ENCODE measurements around the gene UNC13C.

Gene UNC13C

GRCh38 chr15:54576298-54576935 lies 598.2 kb downstream of the UNC13C start:
- DNase-seq: no peak

- DNase-seq: no peak
Observed at GRCh38 chr15:54577476-54578250, 599.4 kb downstream of the UNC13C start.

DNA sequence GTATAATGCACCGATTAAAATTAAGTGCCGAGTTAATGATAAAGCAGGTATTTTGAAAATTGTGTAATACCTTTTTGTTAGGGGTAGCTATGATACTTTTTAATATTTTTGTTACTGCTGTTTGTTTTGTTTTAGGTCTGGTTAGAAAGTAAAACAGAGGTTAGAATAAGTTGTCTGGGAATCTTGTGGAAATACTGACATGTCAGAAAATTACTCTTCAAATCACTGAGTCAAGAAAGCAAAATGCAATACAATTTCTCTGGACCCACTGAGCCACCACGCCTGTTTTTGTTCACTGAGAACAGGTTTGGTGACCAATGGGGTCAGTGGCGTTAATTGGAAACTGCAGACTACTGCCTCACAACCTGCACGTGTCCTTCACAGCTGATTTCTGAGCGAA lies 601.6 kb downstream of the UNC13C start:
- no peak for DNase-seq

DNA sequence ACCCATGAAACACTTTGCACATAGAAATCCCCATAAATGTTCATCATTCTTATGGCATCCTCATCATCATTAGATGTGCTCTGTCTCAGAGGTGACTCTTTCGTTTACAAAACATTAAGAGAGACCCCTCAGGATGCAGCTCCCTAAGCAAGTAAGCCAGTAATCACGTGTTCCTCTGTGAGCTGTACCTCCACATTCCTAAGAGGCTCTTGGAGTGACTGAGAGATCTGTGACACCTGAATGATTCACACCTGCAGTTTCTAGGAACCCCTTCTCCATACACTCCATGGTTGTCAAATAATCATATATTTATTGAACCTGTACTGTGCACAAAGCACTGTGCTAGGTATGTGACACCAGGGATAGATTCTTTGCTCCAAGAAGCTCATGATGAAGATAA lies 602.4 kb downstream of the UNC13C start:
- no peak for DNase-seq

DNA sequence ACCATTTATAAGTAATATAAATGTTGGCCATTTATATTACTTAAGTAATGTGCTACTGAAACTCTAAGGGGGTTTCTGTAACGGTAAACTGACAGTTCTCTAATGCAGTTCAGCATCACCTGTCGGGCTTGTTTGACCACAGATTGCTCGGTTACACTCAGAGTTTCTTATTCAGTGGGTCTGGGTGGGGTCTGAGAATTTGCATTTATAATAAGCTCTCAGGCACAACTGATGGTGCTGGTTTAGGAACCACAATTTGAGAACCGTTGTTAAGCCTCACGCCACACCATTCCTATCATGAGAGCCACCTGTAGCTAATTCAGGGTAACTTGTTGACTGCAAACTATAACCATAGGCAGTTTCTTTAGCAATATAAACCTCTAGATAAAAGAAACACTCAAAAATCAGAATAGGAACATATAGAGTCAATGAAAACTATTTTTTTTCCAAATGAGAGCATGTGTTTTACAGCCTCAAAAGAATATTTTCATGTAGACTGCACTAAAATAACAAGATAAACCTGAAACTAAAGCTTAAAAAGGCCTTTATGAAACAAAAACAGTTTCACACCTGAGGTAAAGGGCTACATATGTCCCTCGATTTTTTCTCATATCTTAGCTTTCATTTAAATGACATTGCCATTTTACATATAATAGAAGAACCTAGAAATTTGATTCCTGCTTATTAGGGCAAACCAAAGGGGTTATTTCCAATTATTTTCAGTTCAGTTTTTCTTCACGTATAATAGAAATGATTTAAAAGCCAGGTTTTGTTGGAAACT lies 604.8 kb downstream of the UNC13C start:
- no peak for DNase-seq

- no peak for DNase-seq
Observed at GRCh38 chr15:54585063-54585462, 606.8 kb downstream of the UNC13C start.

- no peak for DNase-seq
Observed at GRCh38 chr15:54594115-54594514, 615.9 kb downstream of the UNC13C start.

DNA sequence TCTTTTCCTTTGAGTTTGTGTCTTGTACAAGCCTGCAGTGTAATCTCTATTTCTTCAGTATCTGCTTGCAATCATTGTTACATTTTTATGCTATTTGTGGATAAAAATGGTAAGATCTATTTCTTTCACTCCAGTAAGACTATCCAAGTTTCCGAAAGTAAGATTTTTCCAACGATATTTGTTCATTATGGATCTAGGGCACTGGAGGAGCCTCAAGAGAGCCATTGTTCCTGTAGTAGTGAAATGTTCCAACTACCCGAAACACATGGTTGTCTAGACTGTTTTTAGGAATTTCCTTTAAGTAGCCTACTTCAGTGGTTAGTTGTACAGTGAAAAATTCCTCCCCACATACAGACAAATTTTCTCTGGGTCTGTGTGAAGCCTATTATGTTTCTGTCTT lies 621.1 kb downstream of the UNC13C start:
- DNase-seq: no peak

DNA sequence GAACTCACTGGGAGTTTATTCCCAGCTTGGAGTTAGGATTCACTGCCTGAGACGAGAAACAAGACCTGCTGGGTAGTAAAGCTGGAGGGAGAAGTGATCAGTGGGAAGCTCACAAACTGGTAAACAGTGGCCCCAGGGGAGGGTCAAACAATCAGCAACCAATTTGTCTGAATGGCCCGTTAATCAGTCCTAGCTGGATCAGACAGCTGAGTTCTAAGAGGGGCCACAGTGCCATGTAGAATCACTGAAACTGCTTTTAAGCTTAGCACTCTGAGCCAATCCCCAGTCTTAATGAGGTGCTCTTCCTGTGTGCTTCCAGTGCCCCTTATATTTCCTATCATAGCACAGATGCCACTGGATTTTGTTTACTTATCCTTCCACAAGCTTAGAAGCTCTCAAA lies 626.8 kb downstream of the UNC13C start:
- DNase-seq: no peak

GRCh38 chr15:54605556-54605955 lies 627.3 kb downstream of the UNC13C start:
- DNase-seq: no peak

DNA sequence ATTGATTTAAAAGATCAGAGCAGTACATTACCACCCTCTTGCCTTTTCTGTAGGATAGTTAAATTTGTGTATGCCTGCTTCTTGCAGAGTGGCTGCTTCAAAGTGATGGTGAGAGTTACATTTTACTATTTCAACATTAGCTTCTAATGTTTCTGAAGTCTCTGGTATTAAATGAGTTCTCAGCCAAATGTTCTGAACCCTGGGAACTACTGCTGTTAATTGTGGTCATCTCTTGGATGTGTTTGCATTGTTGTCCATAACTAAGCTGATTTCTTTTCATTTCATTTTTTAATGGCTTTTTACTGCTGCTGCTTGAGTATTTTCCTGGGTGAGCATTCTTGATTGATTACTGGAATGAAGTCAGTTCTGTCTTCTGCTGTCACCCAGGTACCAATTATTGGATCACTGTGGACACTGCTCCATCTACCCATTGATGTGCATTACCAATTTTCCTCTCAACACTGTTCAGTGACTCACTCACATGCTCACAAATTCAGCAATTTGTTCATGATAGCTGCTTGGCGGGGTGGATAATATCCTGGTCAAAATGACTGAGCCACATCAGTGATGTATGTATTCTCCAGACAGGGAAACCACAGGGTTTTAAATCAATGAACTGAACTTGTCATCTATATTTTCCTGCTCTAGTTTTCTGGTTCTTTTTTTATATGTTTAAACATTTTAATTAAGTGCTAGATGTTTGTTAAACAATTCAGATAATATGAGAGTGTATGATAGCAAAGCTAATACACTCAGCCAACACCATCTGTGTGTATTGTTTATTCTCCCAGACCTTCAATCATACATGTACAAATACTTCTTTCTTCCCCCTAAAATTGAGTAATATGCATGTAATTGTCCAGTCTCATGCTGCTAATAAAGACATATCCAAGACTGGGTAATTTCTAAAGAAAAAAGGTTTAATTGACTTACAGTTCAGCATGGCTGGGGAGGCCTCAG lies 630.9 kb downstream of the UNC13C start:
- DNase-seq: no peak

- DNase-seq: no peak
Observed at GRCh38 chr15:54618120-54618519, 639.9 kb downstream of the UNC13C start.

GRCh38 chr15:54619180-54619579 lies 640.9 kb downstream of the UNC13C start:
- DNase-seq: no peak

- no peak for DNase-seq
Observed at GRCh38 chr15:54620916-54621315, 642.7 kb downstream of the UNC13C start.

DNA sequence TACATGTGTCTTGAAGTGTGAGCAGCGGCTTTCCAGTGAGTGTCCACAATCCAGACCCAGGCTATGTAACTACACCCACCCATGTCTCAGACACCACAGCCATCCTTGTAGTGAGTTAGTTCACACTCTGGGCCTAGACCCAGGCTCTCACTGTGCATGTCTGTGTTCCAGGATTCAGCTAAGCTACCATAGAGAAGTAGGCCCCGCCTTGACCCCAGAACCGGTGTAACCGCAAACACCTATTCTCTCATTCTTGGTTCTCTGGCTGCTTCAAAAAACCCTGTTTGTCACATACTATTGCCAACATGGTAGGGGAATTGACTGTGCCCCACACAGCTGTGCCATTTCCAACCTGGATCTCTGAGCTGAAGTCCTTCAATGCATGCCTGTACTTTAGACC lies 657.9 kb downstream of the UNC13C start:
- no peak for DNase-seq

- DNase-seq: no peak
Observed at GRCh38 chr15:54638666-54639065, 660.4 kb downstream of the UNC13C start.

- DNase-seq: no peak
Observed at GRCh38 chr15:54640873-54641272, 662.6 kb downstream of the UNC13C start.

DNA sequence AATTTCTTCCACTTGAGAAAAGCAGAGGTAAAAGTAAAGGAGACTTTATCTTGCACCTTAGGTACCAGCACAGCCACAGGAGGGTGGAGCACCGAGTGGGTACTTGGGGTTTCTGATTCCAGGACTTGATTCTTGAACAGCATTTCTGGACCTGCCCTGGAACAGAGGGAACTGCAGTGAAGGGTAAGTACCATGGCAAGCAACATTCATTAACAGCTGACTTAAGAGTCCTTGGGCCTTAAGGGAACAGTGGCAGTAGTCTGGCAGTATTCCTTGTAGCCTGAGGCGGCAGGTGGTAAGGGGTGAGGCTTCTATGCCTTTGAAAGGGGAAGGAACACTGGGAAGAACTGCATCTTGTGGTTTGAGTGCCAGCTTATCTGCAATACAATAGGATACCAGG lies 666.6 kb downstream of the UNC13C start:
- no peak for DNase-seq

DNA sequence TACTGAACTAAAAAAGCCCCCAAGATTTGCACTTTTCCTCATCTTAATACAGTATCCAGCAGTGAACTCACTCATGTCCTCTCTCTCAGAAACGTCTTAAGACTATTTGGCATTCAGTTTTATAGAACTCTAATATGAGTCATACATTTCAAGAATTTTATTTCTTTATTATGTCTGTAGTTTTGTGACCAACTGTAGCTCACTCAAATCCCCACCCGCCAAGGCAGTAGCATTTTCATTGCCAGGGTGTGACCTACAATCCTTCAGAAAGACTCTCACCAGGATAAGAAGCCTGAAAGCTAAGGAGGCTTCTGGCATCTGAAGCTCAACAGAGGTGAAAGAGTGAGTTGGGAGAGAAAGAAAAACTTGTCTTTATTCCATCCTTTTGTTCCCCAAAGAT lies 681.4 kb downstream of the UNC13C start:
- DNase-seq: no peak

GRCh38 chr15:54660356-54660755 lies 682.1 kb downstream of the UNC13C start:
- no peak for DNase-seq

- DNase-seq: no peak
Observed at GRCh38 chr15:54675241-54675640, 697.0 kb downstream of the UNC13C start.

DNA sequence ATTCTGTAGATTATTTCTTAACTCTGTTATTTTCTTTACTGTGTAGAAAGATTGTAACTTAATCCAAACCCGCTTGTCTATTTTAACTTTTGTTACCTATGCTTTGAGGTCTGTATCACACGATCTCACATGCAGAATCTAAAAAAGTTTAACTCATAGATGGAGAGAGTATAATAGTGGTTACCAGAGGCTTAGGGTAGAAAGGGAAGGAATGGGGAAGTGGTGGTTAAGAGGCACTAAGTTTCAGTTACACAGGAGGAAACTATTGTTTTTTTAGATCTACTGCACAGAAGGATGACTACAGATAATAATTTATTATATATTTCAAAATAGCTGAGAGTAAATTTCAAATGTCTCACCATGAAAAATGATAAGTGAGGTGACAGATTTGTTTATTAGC lies 703.3 kb downstream of the UNC13C start:
- no peak for DNase-seq
